Measurements from ENCODE around the gene RSBN1. TPM values are rescaled to one million over a fixed set of nuclear protein-coding genes. Genes with fewer than 3 reads are reported as not detected.

Gene RSBN1
- total and polyA plus RNA-seq, 9 of the 15 experiments (the other 6 are each of a cell fraction or from before 2014, with no cell fraction given) = 4.5 to 24.3 (median 13.0) TPM

GRCh38 chr1:113811888-113812660, at the start of gene RSBN1 (continued):
- TF ChIP-seq TSHZ1 (CRISPR knock-in tag; IDR thresholded peaks at IDR 0.05) (no peak), ZFP36 (IDR thresholded peaks at IDR 0.05; ENCODE audit: low read depth, low read length, partially characterized antibody) (peak; percentile 51), SIRT6 (IDR thresholded peaks at IDR 0.05; ENCODE audit: low read depth, low read length) (no peak), SMAD4 (CRISPR knock-in tag; conservative IDR thresholded peaks at IDR 0.05) (0 out of 2 replicates have a peak, but pooled peaks have one; percentile 76), MNT (conservative IDR thresholded peaks at IDR 0.05) (peak; percentile 89 to 94), ZBTB9 (CRISPR knock-in tag; IDR thresholded peaks at IDR 0.05) (no peak; the same call in 1 of the 2 replicates), THAP7 (CRISPR knock-in tag; IDR thresholded peaks at IDR 0.05) (peak; percentile 64; the same call in 1 of the 2 replicates), PYGO2 (tag; IDR thresholded peaks at IDR 0.05) (no peak), BMI1 (IDR thresholded peaks at IDR 0.05; ENCODE audit: low read length) (no peak), ZNF644 (tag; IDR thresholded peaks at IDR 0.05; ENCODE audit: low read depth) (peak; percentile 82; the same call in 1 of the 2 replicates), ZNF239 (CRISPR knock-in tag; IDR thresholded peaks at IDR 0.05) (no peak), ZNF584 (CRISPR knock-in tag; IDR thresholded peaks at IDR 0.05; ENCODE audit: low read depth) (0 out of 2 replicates have a peak, but pooled peaks have one; percentile 64), MYBL2 (IDR thresholded peaks at IDR 0.05; ENCODE audit: low read depth) (peak; percentile 99), MYBL2 (CRISPR knock-in tag; IDR thresholded peaks at IDR 0.05; ENCODE audit: borderline replicate concordance) (no peak; the same call in 1 of the 2 replicates), SIN3B (IDR thresholded peaks at IDR 0.05; ENCODE audit: low read depth) (peak; percentile 44; the same call in 1 of the 2 replicates), POU5F1 (IDR thresholded peaks at IDR 0.05; ENCODE audit: borderline replicate concordance, low read depth, low read length, partially characterized antibody) (peak; percentile 86), TFAP4 (CRISPR knock-in tag; IDR thresholded peaks at IDR 0.05; ENCODE audit: borderline replicate concordance) (peak; percentile 88), RBFOX2 (IDR thresholded peaks at IDR 0.05; ENCODE audit: low read depth, low read length) (peak; percentile 99), POLR3G (IDR thresholded peaks at IDR 0.05; ENCODE audit: extremely low read depth, insufficient read length, insufficient replicate concordance) (no peak)
